H4 (cell line): Measurements from ENCODE around the gene ETS1. TPM values are rescaled to one million over a fixed set of nuclear protein-coding genes. Genes with fewer than 3 reads are reported as not detected.

Experiments used
- DNase-seq: peaks from one replicate; pipeline ENCODE4 v3.0.0-alpha.2; 2015; ENCODE audit warnings: low spot score
- total RNA-seq: library from RNA; depleted of rRNA; stranded (reverse); fragments of >200 nt; shearing (Covaris generic); gene quantifications from 2 replicates; pipeline ENCODE4 v1.2.3, GENCODE V29; 2014

Gene ETS1
- total RNA-seq, 1 experiment from 2014 or later: 27.7 TPM

DNA sequence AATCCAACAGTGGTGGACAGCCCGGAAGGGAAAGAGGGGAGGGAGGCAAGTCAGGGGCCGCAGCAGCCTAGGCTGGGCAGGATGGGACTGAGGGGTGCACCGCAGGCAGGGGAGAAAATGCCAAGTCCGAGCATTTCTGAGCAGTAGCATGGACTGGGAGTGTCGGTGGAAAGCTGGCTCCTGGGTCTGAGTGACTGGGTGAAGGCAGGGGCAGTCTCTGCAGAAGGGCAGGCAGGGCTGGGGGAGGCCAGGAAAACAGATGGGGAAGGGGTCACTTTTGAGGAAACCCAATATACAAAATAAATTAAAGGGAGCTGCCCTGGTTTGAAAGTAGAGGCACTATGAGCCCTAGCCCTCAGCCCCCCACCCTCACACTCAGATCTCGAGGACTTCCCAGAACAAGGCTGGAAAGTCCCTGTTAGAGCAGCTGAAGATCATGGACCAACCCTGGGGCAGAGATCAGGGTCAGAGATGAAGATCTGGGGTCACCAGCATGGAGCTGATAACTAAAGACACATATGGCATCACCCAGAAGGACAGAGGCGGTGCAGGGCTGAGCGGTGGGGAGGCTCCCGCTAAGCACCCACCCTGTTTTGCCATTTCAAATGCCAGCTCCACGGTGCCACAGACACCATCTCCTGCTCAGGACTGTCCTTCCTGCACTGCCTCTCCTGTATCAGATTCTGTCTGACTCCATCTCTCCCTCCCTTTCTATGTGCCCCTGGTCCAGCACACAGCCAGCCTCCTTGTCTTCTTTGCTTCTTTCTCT lies 32.4 kb upstream of the ETS1 start:
- DNase-seq: no peak

- DNase-seq: no peak
Measured at GRCh38 chr11:128619007-128619406, 31.6 kb upstream of the ETS1 start.

DNA sequence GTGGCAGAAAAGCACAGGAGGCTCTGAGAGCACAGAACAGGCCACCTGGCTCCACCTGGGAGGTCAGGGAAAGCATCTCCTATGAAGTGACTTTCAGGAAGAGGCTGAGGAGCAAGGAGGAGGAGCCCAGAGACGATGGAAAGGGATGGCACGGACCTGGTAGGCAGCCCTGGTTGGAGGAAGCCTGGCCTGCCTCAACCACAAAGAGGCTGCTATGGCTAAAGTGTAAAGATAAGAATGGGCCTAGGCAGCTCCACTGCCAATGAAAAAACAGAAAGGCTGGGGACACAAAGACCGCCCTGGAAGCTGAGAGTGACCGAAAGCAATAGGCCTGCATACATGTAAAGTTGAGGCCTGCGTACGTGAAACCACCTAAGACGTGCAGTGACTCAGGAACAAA lies 31.2 kb upstream of the ETS1 start:
- DNase-seq: no peak

GRCh38 chr11:128616161-128616560 lies 28.8 kb upstream of the ETS1 start:
- no peak for DNase-seq

DNA sequence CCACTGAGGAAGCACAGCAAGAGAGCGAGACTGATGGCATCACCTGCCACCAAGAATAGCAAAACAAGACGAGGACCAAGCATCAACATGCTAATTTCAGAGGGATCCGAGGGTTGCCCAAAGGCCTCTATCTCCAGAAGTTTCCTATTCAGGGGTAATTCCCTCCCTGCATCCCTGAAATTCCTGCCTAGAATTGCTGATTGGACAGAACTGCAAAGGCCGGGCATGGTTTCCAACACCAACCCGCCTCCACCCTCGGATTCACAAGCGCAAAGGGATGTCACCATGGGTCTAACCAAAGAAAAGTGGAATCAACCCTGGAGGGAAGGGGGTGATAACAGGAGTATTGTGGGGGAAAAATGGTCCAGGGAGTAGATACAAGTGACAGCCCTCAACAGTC lies 28.3 kb upstream of the ETS1 start:
- no peak for DNase-seq

DNA sequence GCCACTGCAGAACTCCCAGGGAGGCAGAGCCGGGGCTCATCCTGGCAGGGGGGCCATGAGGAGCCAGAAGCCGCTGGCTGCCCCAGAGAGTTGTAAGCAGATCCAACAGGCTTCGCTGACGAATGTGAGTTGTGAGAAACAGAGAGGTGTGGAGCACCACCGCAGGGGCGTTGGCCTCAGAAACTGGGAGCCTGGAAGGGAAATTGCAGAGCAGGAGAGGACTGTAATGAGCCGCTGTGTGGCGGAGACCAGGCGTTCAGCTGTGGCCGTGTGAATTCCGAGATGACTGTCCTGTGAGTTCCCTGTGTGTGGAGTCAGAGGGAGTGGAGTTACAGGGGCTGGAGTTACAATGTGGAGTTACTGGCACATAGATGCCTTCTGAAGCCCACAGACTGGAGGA lies 27.7 kb upstream of the ETS1 start:
- no peak for DNase-seq

- DNase-seq: no peak
Measured at GRCh38 chr11:128614026-128614425, 26.7 kb upstream of the ETS1 start.

DNA sequence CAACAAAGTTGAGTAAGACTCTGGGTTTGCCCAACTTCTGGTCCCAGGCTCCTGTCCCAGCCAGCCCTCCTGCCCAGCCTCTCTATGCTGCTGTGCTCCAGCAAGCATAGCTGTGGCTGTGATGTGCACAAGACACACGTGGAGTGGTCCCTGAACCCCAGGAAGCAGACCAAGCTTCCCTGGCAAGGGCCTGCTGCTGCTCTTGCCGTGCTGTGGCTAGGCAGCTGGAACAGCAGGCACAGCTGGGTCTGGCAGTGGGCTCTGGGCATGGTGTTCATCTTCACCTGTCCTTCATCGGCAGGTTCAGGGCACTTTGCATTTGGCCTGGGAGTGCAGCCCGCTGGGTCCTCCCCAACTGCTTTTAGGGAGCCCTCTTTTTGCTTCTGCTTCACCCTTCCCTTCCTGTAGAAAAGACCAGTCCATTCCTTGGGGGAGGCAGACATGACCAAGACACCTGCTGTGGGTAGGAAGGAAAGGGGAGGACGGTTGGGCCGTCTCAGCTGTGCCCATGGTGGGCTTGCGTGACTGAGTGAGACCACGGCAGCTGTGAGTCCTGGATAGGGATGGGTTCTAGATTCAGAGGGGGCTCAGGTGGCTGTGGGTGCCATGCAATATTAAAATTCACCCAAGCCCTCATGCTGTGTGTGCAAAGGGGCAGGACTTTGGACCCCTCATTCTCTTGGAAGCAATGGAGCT lies 26.1 kb upstream of the ETS1 start:
- no peak for DNase-seq

DNA sequence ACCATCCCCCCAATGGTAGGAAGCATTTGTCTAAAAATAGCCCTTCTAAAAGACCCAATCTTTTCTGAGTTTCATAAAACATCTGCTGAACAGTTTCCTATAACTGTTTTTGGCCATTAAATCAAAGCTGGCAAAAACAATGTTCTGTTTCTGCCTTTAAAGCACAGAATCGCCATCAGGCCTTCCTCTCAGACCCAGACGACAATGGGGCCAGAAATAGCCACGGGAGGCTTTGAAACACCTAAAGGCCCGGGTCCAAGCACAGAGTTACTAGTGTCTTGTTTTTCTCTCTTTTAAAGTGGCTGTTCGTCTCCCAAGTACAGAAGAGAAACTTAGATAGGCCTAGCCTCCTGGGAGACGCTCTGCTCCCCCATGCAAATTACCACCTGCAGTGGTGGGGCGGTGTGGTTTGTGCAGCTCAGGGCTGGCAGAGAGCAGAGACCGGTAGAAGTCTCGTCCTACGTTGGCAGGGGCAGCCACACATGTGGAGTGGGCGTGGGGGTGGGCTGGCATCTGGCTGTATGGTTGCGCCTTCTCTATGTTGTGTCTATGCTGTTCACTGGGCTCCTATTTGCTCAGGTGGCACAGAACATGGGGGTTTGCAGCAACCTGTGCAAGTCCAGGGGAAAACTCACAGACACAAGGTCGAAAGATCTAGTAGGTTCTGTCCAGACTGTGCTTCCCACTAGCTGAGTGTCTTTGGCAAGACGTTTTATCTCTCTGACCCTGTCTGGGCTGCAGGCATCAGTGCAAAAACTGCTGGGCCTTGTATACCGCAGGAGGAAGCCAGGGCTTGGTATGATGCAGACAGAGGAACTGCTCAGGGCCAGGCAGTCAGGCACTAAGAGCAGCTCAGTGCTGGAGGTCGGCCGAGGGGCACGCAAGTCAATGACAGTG lies 23.6 kb upstream of the ETS1 start:
- DNase-seq: no peak

DNA sequence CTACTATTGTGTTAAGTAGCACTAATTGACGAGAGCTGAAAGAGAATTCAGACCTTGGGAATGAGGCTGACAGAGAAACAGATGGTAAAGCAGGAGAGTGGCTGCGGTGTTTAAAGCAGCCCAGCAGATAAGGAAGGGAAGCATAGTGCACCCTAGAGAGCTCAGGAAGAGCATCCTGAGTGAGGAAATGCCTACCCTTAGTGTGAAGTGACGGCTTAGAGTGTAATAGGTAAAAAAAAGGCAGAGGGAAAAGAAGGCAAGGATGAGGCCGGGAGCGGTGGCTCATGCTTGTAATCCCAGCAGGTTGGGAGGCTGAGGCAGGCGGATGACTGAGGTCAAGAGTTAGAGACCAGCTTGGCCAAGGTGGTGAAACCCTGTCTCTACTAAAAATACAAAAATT lies 22.4 kb upstream of the ETS1 start:
- no peak for DNase-seq

- no peak for DNase-seq
Measured at GRCh38 chr11:128608746-128609407, 21.5 kb upstream of the ETS1 start.

GRCh38 chr11:128607819-128608218 lies 20.5 kb upstream of the ETS1 start:
- no peak for DNase-seq

DNA sequence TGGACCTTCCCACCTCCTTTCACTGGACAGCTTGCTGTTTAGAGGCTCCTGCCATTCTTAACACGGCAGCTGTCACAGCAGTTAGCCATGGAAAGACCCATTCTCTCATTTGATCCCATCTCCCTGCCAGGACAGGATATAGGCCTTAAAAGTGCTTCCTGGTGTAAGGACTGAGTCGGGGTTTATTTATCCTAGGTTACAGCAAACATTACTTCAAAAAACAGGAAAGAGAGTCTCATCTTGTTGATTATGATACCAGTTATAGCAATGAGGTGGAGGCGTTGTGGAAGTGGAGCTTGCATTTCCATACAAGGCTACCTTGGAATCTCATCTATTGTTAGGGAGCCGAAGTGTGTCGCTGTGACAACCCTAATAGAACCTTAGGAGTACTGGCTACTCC lies 17.4 kb upstream of the ETS1 start:
- DNase-seq: no peak

DNA sequence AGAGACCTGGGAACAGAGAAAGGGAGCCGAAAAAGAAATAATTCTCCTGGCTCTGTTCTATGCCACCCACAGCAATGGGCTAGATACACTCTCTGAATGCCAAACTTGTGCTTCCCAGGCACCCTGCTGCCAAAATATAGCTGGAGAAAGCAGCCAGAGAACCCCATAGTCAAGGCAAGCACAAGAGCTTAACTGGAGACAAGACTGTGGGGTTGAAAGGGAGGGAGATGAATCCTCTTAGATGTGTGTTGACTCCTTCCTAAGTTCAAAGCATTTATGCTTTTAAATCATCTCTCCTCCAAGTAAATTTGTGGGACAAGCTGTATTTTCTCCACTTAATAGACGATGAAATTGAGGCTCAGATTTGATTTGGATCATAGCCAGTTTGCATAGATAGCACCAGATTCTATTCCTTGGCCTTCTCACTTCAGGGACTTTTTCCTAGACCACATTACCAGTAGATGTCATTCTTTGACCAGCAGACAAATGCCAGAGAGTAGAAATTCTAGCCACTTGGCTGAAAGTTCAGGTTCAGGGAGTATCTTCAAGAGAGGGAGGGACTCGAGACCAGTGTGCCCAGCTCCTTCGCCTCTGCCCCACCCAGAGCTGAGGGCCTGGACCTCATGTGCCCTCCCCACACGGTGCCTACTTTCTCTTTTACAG lies 16.5 kb upstream of the ETS1 start:
- no peak for DNase-seq

GRCh38 chr11:128603003-128603696 lies 15.8 kb upstream of the ETS1 start:
- no peak for DNase-seq

DNA sequence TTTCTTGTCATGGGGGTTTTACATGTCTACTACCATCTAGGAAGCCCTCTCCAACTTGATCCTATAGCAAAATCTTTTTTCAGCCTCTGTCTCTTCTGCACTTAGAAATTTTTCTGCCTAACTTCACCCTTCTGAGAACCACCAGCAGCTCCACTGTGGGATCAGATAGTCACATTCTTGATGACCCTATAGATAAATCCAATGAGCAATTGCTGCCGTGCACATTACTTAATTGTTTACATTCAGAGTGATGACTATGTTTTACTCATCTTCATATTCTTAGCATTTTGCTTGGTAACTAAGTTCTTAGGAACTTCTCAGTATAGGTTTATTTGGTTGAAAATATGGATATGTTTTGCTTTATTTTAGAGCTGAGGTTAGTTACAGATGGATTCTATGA lies 12.4 kb upstream of the ETS1 start:
- DNase-seq: no peak

- no peak for DNase-seq
Measured at GRCh38 chr11:128598506-128599150, 11.3 kb upstream of the ETS1 start.

GRCh38 chr11:128598096-128598495 lies 10.7 kb upstream of the ETS1 start:
- DNase-seq: no peak

DNA sequence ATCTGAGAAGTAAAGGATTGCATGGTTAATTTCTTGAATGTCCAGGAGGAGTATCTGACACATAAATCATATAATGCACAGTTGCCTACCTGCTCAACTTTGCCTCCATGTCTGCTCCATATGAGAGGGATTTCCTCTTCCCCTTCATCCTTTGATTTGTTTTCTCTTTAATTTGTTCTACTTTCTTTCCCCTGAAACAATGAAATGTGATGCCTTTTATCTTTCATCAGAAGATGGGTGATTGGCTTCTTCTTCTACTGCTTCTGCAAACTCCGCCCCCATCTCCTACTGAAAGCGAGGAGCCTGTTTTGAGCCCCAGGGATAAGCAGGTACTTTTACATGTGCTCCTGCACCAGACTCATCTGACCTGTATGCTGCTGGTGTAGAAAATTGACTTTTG lies 9.9 kb upstream of the ETS1 start:
- DNase-seq: no peak

- DNase-seq: no peak
Measured at GRCh38 chr11:128596250-128596649, 8.9 kb upstream of the ETS1 start.
